Middle frontal gyrus (tissue), 1 donor: ENCODE measurements around the gene DEGS2.

Experiments used
- DNase-seq: peaks from one replicate; pipeline ENCODE4 v3.0.0-alpha.2; 2015; ENCODE audit warnings: low spot score; ENCODE audit errors: extremely low spot score

The DEGS2 gene

DNA sequence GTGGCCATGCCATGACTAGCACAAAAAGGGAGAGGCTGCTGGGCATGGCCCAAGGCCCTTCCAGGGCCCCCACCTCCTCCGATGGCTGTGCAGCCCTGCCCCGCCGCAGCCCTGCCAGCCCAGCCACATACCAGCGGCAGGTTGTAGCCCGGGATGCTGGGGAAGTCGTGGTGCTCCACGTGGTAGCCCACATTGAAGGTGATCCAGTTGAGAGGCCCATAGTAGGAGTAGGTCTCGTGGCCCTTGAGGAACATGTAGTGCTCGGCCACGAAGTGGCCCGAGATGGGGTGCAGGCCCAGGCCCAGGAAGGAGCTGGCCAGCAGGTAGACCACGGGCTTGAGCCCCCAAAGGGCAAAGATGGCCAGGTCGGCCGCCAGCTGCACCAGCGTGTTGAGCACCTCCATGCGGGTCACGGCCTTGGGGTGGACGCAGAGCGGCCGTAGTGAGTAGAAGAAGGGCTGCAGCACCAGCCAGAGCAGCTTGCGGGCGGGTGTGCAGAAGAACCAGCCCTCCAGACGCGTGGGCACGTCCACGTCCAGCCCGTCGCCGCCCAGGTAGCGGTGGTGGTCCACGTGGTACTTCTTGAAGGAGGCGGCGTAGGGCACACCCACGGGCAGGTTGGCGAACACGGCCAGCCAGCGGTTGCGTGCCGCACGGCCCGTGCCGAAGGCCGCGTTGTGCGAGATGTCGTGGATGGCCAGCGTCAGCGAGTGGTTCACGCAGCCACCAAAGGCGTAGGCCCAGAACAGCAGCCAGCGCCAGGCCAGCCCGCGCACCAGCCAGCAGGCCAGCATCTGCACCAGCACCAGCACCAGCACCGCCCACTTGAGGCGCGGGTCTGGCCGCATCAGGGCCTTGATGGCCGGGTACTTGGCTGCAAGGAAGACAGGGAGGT, 10.4 kb downstream of the DEGS2 start:
- DNase-seq = no peak

- no peak for DNase-seq
These were observed 11.6 kb downstream of the DEGS2 start for GRCh38 chr14:100147691-100148464.

DNA sequence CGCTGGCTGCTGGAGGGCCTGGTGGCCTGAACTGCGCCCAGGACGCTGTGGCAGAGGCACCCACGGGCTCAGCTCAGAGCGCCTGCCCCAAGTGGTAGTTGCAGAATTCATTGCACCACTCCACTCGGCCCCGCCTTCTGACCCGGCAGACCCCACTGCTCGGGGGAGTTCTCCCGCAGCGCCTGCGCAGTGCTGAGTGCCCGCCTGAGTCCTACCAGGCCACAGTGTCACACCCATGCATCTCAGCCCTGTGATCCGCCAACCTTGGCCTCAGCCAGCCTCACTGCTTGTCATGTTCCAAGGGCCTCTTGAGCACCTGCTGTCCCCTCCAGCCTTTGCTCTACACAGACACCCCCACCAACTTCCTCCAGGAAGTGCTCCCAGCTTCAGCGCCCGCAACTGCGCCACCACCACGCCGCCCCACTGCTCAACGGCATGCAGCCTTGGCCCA, 12.2 kb downstream of the DEGS2 start:
- DNase-seq = no peak

- DNase-seq = no peak
These were observed 12.8 kb downstream of the DEGS2 start for GRCh38 chr14:100146531-100147091.

GRCh38 chr14:100145682-100146464, 13.6 kb downstream of the DEGS2 start:
- DNase-seq = no peak

DNA sequence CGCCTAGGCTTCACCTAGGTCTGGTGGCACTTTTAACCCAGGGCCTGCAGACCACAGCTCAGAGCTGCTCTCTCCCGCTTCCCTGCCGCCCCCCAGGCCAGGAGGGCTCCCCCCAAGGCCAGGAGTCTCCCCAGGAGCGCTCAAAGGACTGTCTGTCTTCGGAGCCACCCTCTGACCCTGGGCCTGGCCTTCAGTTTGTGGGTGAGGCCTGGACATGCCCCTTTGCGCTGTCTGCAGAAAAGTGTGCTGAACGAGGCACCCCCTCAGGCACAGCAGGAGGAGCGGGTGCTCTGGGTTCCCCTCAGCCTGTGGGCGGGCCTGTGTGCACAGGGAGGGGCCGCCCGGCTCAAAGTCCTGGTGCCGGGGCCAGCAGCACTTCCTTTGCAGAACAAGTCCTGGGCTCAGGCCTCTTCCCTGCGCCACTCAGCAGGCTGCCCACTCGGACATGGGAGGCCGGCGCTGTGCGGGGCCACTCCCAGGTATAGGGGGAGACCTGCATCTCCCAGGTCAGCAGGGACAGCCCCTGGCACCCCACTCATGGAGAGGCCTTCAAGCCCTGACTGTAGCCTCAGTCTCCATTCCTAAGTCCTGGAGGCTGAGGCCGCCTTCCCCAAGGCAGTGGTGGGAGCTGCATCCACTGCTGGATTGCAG, 14.3 kb downstream of the DEGS2 start:
- DNase-seq = no peak

DNA sequence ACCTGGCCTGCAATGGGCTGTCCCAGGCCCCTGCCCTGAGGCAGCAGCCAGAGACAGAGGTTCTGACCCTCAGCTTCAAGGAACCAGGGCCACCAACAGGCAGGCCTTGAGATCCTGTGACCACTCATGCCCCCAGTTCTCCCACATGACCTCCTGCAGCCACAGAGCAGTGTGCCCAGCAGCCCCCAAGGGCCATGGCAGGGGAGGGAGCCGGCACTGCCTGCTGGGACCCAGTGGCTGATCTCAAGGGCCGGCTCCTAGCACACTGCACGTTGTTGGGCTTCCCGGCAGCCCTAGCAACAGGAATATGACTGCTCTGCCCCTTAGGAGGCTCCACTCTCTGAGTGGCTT, 14.8 kb downstream of the DEGS2 start:
- DNase-seq = no peak

DNA sequence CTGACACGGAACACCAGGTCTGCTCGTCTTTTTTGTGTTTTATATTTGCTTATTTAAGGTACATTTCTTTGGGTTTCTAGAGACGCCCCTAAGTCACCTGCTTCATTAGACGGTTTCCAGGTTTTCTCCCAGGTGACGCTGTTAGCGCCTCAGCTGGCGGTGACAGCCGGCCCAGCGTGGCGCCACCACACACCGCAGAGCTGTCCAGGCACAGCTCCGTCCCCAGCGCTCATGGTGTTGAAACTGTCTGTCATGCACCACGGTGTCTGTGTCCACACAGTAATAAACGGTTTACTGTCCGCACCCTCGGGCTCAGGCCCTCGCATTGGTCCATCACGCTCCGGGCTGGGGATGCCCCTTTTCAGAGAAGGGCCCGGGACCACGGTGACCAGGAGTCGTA, 15.5 kb downstream of the DEGS2 start:
- DNase-seq = no peak

DNA sequence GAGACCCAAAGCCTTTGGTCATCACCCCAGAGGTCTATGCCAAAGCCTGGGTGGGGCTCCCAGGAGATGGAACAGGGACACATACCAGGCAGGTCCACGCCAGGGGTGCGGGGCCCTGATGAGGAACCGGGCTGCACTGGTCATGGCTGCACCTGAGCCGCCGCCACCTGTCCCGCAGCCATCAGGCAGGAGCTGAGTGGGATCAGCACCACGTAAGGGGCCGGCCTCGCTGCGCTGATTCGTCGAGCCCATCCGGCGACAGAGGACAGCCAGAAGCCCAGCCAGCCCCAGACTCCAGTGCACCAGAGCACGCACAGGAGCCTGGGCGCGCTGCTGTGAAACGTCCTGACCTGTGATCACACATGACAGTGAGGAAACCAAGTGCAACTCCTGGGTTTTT, 15.9 kb downstream of the DEGS2 start:
- no peak for DNase-seq

- DNase-seq = no peak
These were observed 17.1 kb downstream of the DEGS2 start for GRCh38 chr14:100142073-100143040.

- no peak for DNase-seq
These were observed 18.3 kb downstream of the DEGS2 start for GRCh38 chr14:100141098-100141497.

- DNase-seq = no peak
These were observed 18.9 kb downstream of the DEGS2 start for GRCh38 chr14:100140452-100141078.

DNA sequence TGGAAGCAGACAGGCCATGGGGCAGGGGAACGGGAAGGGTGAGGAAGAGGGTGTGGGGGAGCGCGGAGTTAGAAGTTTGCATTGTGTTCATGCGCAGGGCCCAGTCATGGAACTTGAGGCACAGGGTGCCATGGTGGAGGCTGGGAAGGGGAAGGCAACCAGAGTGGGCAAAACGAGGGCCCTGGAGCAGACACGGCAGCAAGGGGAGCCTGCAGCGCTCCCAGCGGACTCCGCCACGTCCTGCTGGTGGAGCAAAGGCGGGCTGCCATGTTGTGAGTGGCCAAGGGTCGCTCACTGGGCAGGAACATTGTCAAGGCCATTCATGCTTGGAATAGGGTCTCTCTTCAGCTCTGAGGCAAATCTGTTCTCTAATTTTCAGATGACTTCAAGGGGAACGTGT, 20.5 kb downstream of the DEGS2 start:
- DNase-seq = no peak

DNA sequence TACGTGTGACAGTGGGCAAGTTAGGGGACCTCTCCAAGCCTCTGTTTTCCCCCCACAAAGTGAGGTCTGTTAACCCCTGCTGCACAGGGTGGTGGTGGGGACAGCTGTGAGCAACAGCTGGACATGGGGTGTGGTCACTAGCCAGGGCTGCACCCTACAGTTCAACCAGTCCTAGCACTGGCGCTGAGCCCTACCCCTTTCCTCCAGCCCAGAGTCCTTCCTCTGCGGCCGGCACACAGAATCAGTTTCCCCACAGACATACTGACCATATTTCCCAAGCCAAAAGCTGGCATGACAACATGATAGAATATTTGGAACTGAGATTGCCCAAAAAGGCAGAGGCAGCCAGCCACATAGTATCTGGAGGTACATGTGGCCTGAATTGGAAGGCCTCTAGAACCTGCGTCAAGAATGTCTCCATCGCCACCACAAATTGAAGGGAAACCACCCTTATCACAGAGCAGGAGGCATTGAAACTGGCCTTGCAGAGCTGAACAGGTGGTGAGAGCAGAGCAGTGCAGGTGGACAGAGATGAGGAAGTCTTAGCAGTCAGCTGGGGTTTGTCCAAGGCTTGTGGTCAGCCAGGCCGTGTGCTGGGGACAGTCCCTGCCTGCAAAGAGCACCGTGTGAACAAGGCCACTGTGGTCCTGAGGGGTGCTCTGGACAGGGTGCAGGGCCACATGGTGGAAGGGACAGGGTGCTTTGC, 21.2 kb downstream of the DEGS2 start:
- DNase-seq = no peak

GRCh38 chr14:100137173-100137572, 22.3 kb downstream of the DEGS2 start:
- DNase-seq = no peak

- no peak for DNase-seq
These were observed 23.7 kb downstream of the DEGS2 start for GRCh38 chr14:100135784-100136183.

DNA sequence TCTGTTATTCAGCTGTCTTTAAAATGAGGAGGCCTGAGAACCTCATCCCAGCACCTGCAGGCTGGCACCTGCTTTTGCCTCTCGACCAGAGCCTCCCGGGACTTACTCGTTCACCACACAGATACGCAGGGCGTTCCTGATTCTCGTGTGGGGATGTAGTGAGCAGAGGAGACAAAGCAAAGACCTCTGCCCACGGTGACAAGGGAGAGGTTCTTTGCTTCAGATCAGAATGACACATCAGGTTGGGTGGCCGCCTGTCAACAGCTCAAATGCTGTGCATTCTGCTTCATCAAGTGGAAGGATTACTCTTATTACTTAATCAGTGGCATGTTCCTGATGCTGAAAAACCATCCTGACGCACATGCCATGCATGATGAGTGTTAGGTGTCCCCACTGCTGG, 24.4 kb downstream of the DEGS2 start:
- DNase-seq = no peak

DNA sequence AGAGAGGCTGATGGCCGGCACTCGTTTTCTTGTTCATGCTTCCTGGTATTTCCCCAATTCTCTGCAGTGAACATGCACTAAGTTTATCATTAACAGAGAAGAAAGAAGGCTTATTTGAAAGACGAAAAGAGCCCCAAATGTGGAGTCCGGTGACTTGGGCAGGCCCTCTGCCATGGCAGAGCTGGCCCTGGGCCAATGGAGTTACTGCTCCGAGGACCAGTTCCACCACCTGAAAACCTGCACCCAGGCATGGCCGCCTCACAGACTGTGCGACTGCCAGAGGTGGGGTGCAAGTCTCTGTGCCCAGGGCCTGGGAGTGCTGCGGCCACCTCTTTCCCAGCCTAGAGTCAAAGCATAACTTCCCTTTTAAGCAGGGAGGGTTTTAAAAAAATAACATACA, 24.9 kb downstream of the DEGS2 start:
- no peak for DNase-seq
